Measurements from ENCODE around the gene TEX14. TPM values are rescaled to one million over a fixed set of nuclear protein-coding genes. Genes with fewer than 3 reads are reported as not detected.

TEX14 gene
- total and polyA plus RNA-seq, 5 donors from 2014 or later = 0.05 to 1.8 (median 0.37) TPM; not detected in 2

DNA sequence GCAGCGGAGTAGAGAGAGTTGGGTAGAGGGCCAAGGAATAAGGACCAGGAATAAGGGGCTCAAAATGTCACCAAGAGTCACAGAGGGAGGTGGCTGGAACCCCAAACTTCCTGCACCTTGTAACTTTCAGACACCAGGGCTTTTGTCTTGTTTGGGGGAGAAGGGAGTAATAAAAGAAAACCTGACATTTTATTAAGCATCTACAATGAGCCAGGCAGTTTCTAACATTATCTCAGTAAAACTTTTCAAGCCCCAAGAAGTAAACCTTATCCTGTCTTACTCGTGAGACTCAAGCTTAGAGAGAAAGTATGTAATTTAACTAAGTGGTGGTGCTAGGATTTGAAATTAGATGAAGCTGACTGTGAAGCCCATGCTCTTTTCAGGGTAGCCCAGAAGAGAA, 176.6 kb downstream of the TEX14 start:
- no peaks in the 10 kb centered on the region for H3K9me3 Mint-ChIP-seq
- H3K27ac Mint-ChIP-seq = peak overlapping the region in 2 of 3 donors; percentile 69 to 94
- no peaks in the 10 kb centered on the region for H3K27me3 Mint-ChIP-seq
- H3K4me3 ChIP-seq (ENCODE audit: low read depth, low read length) = peak overlapping the region; percentile 21
- peaks cover 42% of the 10 kb centered on the region for H3K4me1 ChIP-seq (ENCODE audit: control insufficient read depth, insufficient read depth, low read length, poor library complexity, severe bottlenecking)
- peak overlapping the region; percentile 35 for H3K27ac ChIP-seq (ENCODE audit: insufficient read depth, low read length, poor library complexity, severe bottlenecking)
- DNase-seq (no peak), ATAC-seq (ENCODE audit: low read depth in 2 of 2) (no peak)
- H3K4me3 Mint-ChIP-seq = peak overlapping the region; percentile 82 to 96 (median 89)
- peaks cover 18% of the 10 kb centered on the region for H3K36me3 ChIP-seq (ENCODE audit: control insufficient read depth, insufficient read depth, low read length)
- no peaks in the 10 kb centered on the region for H3K27me3 ChIP-seq (ENCODE audit: control insufficient read depth, insufficient read depth, low read length)
- no peaks in the 10 kb centered on the region for H3K9me3 ChIP-seq (ENCODE audit: control insufficient read depth in 2 of 2, low read length in 2 of 2)
- peaks cover 26 to 67% (median 42%) of the 10 kb centered on the region in 4 donors for H3K4me1 Mint-ChIP-seq
- peaks cover 17% of the 10 kb centered on the region for H3K36me3 Mint-ChIP-seq

DNA sequence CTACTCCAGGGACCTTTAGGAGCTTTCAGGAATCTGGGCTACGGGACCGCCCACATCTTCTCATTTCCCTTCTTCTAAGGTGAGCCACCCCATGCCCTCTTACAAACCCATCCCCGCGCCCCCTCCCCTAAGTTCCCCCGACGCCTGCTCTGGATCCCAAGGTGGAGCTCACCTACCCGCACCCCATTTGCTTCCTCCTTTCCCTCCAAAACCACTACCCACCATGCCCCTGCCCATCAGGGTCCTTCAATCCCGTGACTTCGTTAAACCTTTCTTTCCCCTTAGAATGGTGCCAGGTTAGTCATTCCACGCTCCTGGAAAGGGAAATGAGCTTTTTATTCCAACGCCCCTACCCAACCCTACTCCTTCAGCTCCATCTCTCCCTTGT, 177.1 kb downstream of the TEX14 start:
- H3K4me1 ChIP-seq (ENCODE audit: control insufficient read depth, insufficient read depth, low read length, poor library complexity, severe bottlenecking) = peaks cover 38% of the 10 kb centered on the region
- H3K9me3 ChIP-seq (ENCODE audit: control insufficient read depth in 2 of 2, low read length in 2 of 2) = no peaks in the 10 kb centered on the region
- H3K36me3 ChIP-seq (ENCODE audit: control insufficient read depth, insufficient read depth, low read length) = peaks cover 23% of the 10 kb centered on the region
- H3K27ac Mint-ChIP-seq = peak overlapping the region; percentile 45 to 94 (median 57)
- peaks cover 27 to 67% (median 47%) of the 10 kb centered on the region in 4 donors for H3K4me1 Mint-ChIP-seq
- DNase-seq (no peak), ATAC-seq (ENCODE audit: low read depth in 2 of 2) (no peak)
- H3K27me3 Mint-ChIP-seq = no peaks in the 10 kb centered on the region
- H3K27ac ChIP-seq (ENCODE audit: insufficient read depth, low read length, poor library complexity, severe bottlenecking) = peak overlapping the region; percentile 35
- no peaks in the 10 kb centered on the region for H3K9me3 Mint-ChIP-seq
- H3K36me3 Mint-ChIP-seq = peaks cover 23% of the 10 kb centered on the region
- H3K4me3 ChIP-seq (ENCODE audit: low read depth, low read length) = peak overlapping the region; percentile 21
- H3K27me3 ChIP-seq (ENCODE audit: control insufficient read depth, insufficient read depth, low read length) = no peaks in the 10 kb centered on the region
- peak overlapping the region; percentile 82 to 96 (median 89) for H3K4me3 Mint-ChIP-seq

DNA sequence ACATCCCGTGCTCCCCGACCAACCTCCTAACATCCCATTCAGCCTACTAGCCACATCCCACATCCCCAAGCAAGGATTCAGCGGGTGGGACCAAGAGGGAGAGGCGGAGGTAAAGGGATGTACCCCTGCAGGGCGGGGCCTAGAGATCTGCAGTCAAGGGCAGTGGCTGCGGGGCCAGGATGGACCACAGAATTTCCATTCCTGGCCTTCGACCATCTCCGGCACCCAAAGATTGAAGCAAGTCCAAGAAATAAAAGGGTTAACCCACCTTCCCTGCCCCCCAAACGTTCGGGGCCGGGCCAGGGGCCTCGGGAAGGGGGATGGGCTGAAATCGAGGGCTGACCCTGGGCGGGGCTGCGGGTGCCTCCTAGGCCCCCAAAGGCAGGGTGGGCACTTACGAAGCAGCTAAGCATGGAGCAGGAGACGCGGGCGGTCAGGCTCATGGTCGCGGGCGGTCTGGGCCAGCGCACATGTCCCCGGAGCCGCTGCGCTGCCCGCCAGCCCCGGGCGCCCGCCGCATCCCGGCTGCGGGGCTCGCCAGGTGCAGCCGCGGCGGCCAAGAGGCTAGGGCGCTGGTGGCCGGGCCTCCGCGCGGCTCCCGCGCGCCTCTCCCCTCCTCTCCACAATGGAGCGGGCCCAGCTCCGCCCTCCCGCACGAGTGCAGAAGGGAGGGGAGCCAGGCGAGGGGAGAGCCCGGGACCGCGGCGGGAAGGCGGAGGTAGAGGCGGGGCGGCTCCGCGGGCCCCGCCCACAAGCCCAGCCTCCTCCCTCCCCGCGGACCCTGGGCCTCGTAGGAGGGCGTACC, 177.7 kb downstream of the TEX14 start, which contains the start of gene MTMR4:
Gene MTMR4, minus strand, starts transcription at position 674 of the 805 bp plus-strand sequence. Its CDS starts 231 bp downstream, at position 443.
- peaks cover 37% of the 10 kb centered on the region for H3K4me1 ChIP-seq (ENCODE audit: control insufficient read depth, insufficient read depth, low read length, poor library complexity, severe bottlenecking)
- peaks cover 28% of the 10 kb centered on the region for H3K36me3 ChIP-seq (ENCODE audit: control insufficient read depth, insufficient read depth, low read length)
- H3K27ac ChIP-seq (ENCODE audit: insufficient read depth, low read length, poor library complexity, severe bottlenecking) = peak within 1 kb of the TSS; percentile 35
- no peaks in the 10 kb centered on the region for H3K9me3 Mint-ChIP-seq
- H3K27me3 Mint-ChIP-seq = no peaks in the 10 kb centered on the region
- peaks cover 27 to 69% (median 50%) of the 10 kb centered on the region in 4 donors for H3K4me1 Mint-ChIP-seq
- H3K4me3 ChIP-seq (ENCODE audit: low read depth, low read length) = peak within 1 kb of the TSS; percentile 69
- ATAC-seq (ENCODE audit: low read depth in 2 of 2) = no peak
- peaks cover 27% of the 10 kb centered on the region for H3K36me3 Mint-ChIP-seq
- H3K27ac Mint-ChIP-seq = peak within 1 kb of the TSS; percentile 45 to 94 (median 79)
- peak within 1 kb of the TSS; percentile 91 to 96 (median 95) for H3K4me3 Mint-ChIP-seq
- peak; percentile 57 to 76 (median 75) for DNase-seq
- no peaks in the 10 kb centered on the region for H3K27me3 ChIP-seq (ENCODE audit: control insufficient read depth, insufficient read depth, low read length)
- H3K9me3 ChIP-seq (ENCODE audit: control insufficient read depth in 2 of 2, low read length in 2 of 2) = no peaks in the 10 kb centered on the region

DNA sequence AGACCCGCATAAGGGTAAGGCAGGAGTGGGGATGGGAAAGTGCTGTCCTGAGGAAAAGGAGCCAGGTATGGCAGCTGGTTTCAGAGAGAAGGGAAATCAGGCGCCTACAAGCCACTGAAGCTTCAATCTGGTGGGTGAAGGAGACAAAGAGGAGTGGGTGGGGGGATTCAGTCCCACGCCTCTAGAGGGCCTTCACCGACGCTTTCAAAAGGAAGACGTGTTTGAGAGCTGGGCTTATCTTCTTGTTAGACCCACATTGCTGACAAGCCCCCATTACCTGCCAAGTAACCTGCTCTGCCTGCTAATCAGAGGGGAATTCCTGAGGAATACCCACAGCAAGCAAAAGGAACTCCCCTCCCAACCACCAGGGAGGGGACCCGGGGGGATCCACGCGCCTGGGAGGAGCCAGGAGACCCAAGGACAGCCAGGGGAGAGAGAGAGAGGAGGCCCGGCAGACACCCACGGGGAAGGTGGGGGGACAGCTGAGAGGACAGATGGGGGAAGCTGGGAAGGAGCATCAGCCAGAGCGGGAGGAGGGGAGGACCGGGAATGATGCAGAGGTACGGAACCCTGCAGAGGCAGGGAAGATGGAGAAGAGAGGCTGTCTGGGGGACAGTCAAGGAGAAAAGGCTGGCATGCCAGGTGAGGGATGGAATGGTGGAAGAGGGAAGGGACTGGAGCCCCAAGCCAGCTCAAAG, 178.4 kb downstream of the TEX14 start:
- peaks cover 32% of the 10 kb centered on the region for H3K4me1 ChIP-seq (ENCODE audit: control insufficient read depth, insufficient read depth, low read length, poor library complexity, severe bottlenecking)
- ATAC-seq (ENCODE audit: low read depth in 2 of 2) (no peak), DNase-seq (no peak)
- no peaks in the 10 kb centered on the region for H3K27me3 ChIP-seq (ENCODE audit: control insufficient read depth, insufficient read depth, low read length)
- H3K36me3 Mint-ChIP-seq = peaks cover 32% of the 10 kb centered on the region
- H3K27ac Mint-ChIP-seq = peak overlapping the region in 2 of 3 donors; percentile 75 to 84
- no peaks in the 10 kb centered on the region for H3K9me3 Mint-ChIP-seq
- H3K4me3 ChIP-seq (ENCODE audit: low read depth, low read length) = peak overlapping the region; percentile 69
- H3K9me3 ChIP-seq (ENCODE audit: control insufficient read depth in 2 of 2, low read length in 2 of 2) = no peaks in the 10 kb centered on the region
- peaks cover 27 to 61% (median 44%) of the 10 kb centered on the region in 4 donors for H3K4me1 Mint-ChIP-seq
- H3K27ac ChIP-seq (ENCODE audit: insufficient read depth, low read length, poor library complexity, severe bottlenecking) = no peak overlapping the region
- no peaks in the 10 kb centered on the region for H3K27me3 Mint-ChIP-seq
- H3K4me3 Mint-ChIP-seq = peak overlapping the region; percentile 87 to 95 (median 93)
- peaks cover 35% of the 10 kb centered on the region for H3K36me3 ChIP-seq (ENCODE audit: control insufficient read depth, insufficient read depth, low read length)

DNA sequence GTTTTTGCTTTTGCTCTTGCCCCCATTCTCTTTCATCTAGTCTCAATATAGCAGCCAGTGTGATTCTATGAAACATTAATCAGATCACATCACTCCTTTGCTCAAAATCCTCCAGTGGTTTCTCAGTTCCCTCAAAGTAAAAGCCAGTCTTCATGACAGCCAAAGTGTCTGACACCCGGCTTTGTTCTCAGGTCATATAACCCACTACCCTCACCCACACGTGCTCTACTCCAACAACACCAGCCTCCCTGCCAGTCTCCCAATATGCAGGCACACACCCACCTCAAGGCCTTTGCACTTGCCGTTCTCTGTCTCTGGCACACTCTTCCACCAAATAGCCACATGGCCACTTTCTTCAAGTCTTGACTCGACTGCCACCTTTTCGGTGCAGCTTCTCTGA, 181.8 kb downstream of the TEX14 start:
- Mint-ChIP-seq H3K27me3 (no peaks in the 10 kb centered on the region), H3K4me1 (peaks cover 17 to 42% (median 27%) of the 10 kb centered on the region in 4 donors), H3K9me3 (no peaks in the 10 kb centered on the region), H3K36me3 (peaks cover 50% of the 10 kb centered on the region), H3K4me3 (no peak overlapping the region), H3K27ac (peak overlapping the region in 2 of 3 donors; percentile 12 to 28)
- H3K4me1 ChIP-seq (ENCODE audit: control insufficient read depth, insufficient read depth, low read length, poor library complexity, severe bottlenecking) = peaks cover 20% of the 10 kb centered on the region
- DNase-seq = no peak
- no peak for ATAC-seq (ENCODE audit: low read depth in 2 of 2)
- no peaks in the 10 kb centered on the region for H3K9me3 ChIP-seq (ENCODE audit: control insufficient read depth in 2 of 2, low read length in 2 of 2)
- no peak overlapping the region for H3K27ac ChIP-seq (ENCODE audit: insufficient read depth, low read length, poor library complexity, severe bottlenecking)
- no peak overlapping the region for H3K4me3 ChIP-seq (ENCODE audit: low read depth, low read length)
- peaks cover 63% of the 10 kb centered on the region for H3K36me3 ChIP-seq (ENCODE audit: control insufficient read depth, insufficient read depth, low read length)
- no peaks in the 10 kb centered on the region for H3K27me3 ChIP-seq (ENCODE audit: control insufficient read depth, insufficient read depth, low read length)

DNA sequence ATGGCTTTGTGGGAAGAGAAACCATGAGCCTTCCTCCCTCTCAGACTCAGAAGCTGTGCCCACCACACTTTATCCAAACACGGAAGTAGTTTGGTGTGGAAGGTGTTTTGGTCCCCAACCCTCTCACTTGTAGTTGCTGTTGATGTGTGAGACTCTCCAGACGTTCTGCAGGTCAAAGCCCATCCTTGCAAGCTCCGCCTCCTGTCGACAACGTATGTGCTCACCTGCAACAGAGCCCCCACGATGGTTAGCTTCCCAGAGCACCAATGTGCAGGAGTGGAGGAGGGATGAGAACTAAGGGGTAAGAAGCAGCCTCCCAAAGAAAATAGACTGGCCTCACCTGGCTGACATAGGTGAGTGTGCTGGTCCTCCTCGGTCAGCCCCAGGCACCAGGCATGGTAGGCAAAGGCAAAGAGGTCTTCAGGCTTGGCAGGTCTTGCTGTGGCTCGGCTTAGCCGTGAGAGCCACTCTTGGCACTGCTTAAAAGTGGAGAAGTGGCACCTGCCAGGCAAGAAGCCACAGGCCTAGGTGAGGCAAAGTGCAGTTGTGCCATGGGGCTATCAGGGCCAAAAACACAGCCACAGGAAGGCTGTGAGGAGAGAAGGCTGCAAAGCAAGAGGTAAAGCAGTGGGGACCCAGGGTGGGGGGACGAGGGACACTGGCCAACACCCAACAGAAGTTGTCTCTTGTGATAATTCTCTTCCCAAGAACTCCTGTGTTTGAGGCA, 183.3 kb downstream of the TEX14 start:
- Histone ChIP-seq H3K4me3 (ENCODE audit: low read depth, low read length) (no peak overlapping the region), H3K27ac (ENCODE audit: insufficient read depth, low read length, poor library complexity, severe bottlenecking) (no peak overlapping the region), H3K4me1 (ENCODE audit: control insufficient read depth, insufficient read depth, low read length, poor library complexity, severe bottlenecking) (peaks cover 8% of the 10 kb centered on the region), H3K36me3 (ENCODE audit: control insufficient read depth, insufficient read depth, low read length) (peaks cover 79% of the 10 kb centered on the region), H3K27me3 (ENCODE audit: control insufficient read depth, insufficient read depth, low read length) (no peaks in the 10 kb centered on the region), H3K9me3 (ENCODE audit: control insufficient read depth in 2 of 2, low read length in 2 of 2) (no peaks in the 10 kb centered on the region)
- DNase-seq (no peak), ATAC-seq (ENCODE audit: low read depth in 2 of 2) (peak in 1 of 2 donors; percentile 28)
- Mint-ChIP-seq H3K4me3 (no peak overlapping the region), H3K27ac (no peak overlapping the region), H3K36me3 (peaks cover 61% of the 10 kb centered on the region), H3K9me3 (no peaks in the 10 kb centered on the region), H3K4me1 (peaks cover 15 to 37% (median 23%) of the 10 kb centered on the region in 4 donors), H3K27me3 (no peaks in the 10 kb centered on the region)

DNA sequence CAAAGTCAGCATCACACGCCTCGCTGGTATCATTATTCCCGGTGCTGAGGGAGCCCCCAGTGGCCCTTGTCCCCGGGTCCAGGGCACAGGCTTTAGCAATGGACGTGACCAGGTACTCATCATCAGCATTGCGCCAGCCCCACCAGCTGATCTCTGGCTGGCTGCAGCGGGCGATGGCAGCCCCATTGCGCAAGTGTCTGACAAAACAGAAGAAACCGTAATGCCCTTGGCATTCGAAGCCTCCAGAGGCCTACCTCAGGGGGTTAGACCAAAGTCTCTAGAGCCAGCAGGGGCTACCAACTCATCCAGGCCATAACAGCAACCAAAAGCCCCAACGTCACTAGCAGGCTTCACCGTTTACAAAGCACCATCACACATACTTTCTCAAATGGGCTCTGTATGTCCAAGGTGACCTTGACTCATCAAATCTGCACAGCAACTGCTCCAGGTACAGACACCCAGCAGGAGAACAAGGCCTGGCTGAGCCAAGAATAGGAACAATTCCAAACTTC, 184.7 kb downstream of the TEX14 start:
- H3K36me3 Mint-ChIP-seq = peaks cover 67% of the 10 kb centered on the region
- peaks cover 10 to 23% (median 14%) of the 10 kb centered on the region in 4 donors for H3K4me1 Mint-ChIP-seq
- H3K9me3 Mint-ChIP-seq = no peaks in the 10 kb centered on the region
- ATAC-seq (ENCODE audit: low read depth in 2 of 2) (no peak), DNase-seq (no peak)
- Histone ChIP-seq H3K4me1 (ENCODE audit: control insufficient read depth, insufficient read depth, low read length, poor library complexity, severe bottlenecking) (no peaks in the 10 kb centered on the region), H3K27me3 (ENCODE audit: control insufficient read depth, insufficient read depth, low read length) (no peaks in the 10 kb centered on the region), H3K9me3 (ENCODE audit: control insufficient read depth in 2 of 2, low read length in 2 of 2) (no peaks in the 10 kb centered on the region), H3K27ac (ENCODE audit: insufficient read depth, low read length, poor library complexity, severe bottlenecking) (no peak overlapping the region), H3K36me3 (ENCODE audit: control insufficient read depth, insufficient read depth, low read length) (peaks cover 88% of the 10 kb centered on the region), H3K4me3 (ENCODE audit: low read depth, low read length) (no peak overlapping the region)
- no peak overlapping the region for H3K4me3 Mint-ChIP-seq
- no peaks in the 10 kb centered on the region for H3K27me3 Mint-ChIP-seq
- no peak overlapping the region for H3K27ac Mint-ChIP-seq
